ENCODE measurements around the gene SLC25A44. TPM values are rescaled to one million over a fixed set of nuclear protein-coding genes. Genes with fewer than 3 reads are reported as not detected.

SLC25A44 gene
- total RNA-seq, 1 experiment from 2014 or later: 15.6 TPM

Other genes with a start within 250 kb of the SLC25A44 start
- gene ARHGEF2, start 215.6 kb upstream of the SLC25A44 start, total RNA-seq (2014; rRNA removed): 228 and 262 TPM in 2 replicates
- gene SSR2, start 173.2 kb upstream of the SLC25A44 start, total RNA-seq (2014; rRNA removed): 229 and 351 TPM in 2 replicates
- gene UBQLN4, start 140.3 kb upstream of the SLC25A44 start, total RNA-seq (2014; rRNA removed): 34.1 and 37.7 TPM in 2 replicates
- gene LAMTOR2, start 139.3 kb upstream of the SLC25A44 start, total RNA-seq (2014; rRNA removed): 67.3 and 70.9 TPM in 2 replicates
- not detected in 2 replicates for gene RAB25, start 132.9 kb upstream of the SLC25A44 start, total RNA-seq (2014; rRNA removed)
- gene MEX3A, start 111.6 kb upstream of the SLC25A44 start, total RNA-seq (2014; rRNA removed): 4.9 and 5.8 TPM in 2 replicates
- 1,371 and 1,475 TPM in 2 replicates for gene LMNA, start 79.4 kb upstream of the SLC25A44 start, total RNA-seq (2014; rRNA removed)
- gene SEMA4A, start 40.5 kb upstream of the SLC25A44 start, total RNA-seq (2014; rRNA removed): 0.40 and 0.64 TPM in 2 replicates
- 67.2 and 70.1 TPM in 2 replicates for gene PMF1, start 18.9 kb downstream of the SLC25A44 start, total RNA-seq (2014; rRNA removed)
- 2.0 and 4.3 TPM in 2 replicates for gene BGLAP, start 48.1 kb downstream of the SLC25A44 start, total RNA-seq (2014; rRNA removed)
- 0.83 and 1.8 TPM in 2 replicates for gene PAQR6, start 54.0 kb downstream of the SLC25A44 start, total RNA-seq (2014; rRNA removed)
- gene SMG5, start 88.7 kb downstream of the SLC25A44 start, total RNA-seq (2014; rRNA removed): 66.1 and 74.9 TPM in 2 replicates
- gene TMEM79, start 90.2 kb downstream of the SLC25A44 start, total RNA-seq (2014; rRNA removed): 2.9 and 3.2 TPM in 2 replicates
- gene GLMP, start 101.6 kb downstream of the SLC25A44 start, total RNA-seq (2014; rRNA removed): 42.2 and 45.6 TPM in 2 replicates
- not detected in 2 replicates for gene VHLL, start 105.2 kb downstream of the SLC25A44 start, total RNA-seq (2014; rRNA removed)
- 341 and 346 TPM in 2 replicates for gene CCT3, start 144.2 kb downstream of the SLC25A44 start, total RNA-seq (2014; rRNA removed)
- gene TSACC, start 144.4 kb downstream of the SLC25A44 start, total RNA-seq (2014; rRNA removed): not detected in 2 replicates
- not detected in 2 replicates for gene RHBG, start 175.1 kb downstream of the SLC25A44 start, total RNA-seq (2014; rRNA removed)